HG02870 (cell line): ENCODE measurements around the gene TIPARP.
"Not testable (repeated sequence)": the region's sequence is repeated elsewhere in the genome, so short reads cannot be mapped to it uniquely, and the experiment has no call there.

Source experiments
- ATAC-seq: cut with Tn5 transposase; IDR thresholded peaks from one replicate; pipeline ENCODE4 v1.9.1; 2021; ENCODE audit warnings: mild to moderate bottlenecking, moderate library complexity; ENCODE audit not compliant: unreplicated experiment

The TIPARP gene

GRCh38 chr3:156737049-156737448, 62.7 kb downstream of the TIPARP start:
- ATAC-seq, result not testable (repeated sequence)

- no peak for ATAC-seq
Observed at GRCh38 chr3:156738251-156738650, 63.9 kb downstream of the TIPARP start.

GRCh38 chr3:156739976-156740375, 65.6 kb downstream of the TIPARP start:
- no peak for ATAC-seq

- ATAC-seq, result not testable (repeated sequence)
Observed at GRCh38 chr3:156740581-156740980, 66.2 kb downstream of the TIPARP start.

DNA sequence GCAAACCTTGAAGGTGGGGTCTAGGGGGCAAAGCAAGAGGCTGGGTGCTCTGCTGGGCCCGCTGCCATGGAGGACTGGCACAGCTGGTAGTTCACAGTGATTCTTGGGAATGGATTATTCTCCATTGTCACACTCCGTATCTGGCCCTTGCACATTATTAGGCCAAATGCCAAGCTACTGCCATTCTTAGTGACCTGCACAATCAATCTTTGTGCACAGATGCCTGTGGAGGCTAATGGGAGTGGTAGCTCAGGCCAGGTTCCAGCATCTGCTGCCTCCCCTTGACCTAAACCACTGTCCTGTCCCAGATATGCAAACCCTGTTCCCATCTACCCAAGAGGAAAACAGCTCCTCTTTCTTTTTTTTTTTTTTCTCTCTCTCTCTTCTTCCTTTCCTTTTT, 67.5 kb downstream of the TIPARP start:
- no peak for ATAC-seq

DNA sequence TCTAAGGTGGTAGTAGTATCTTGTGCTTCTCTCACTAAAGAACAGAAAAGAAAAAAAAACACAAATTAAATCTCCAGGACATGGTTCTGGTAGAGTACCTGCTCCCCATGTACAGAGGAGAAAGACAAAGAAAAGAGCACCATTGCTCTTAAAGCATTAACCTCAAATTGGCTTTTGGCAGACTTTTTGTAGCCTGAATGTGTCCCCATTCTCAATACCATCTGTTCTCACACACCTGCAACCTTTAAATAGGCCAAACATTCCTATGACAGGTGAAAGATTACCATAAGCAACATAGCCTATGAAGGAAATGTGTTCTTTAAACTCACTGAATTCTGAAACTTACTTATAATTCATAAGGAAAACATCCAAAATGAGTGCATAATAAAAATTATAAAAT, 68.0 kb downstream of the TIPARP start:
- no peak for ATAC-seq

DNA sequence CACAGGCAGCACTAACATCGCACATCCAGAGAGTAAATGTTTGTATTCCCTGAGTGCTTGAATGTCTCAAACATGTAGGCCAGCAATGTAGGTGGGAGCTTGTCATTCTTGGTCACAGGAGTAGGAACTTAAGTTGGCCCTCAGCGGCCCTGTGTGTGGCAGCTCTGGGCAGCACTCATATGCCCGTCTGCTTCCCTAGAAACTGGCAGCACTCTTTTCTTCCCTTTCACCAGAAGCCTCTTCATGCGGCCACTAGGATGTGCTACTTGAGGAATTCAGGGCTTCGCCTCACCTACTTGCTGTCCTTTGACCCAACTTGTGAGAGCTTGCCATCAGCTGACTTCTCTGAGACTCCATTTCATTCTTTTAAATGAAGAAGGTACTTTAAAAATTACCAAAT, 69.5 kb downstream of the TIPARP start:
- ATAC-seq, result no peak

DNA sequence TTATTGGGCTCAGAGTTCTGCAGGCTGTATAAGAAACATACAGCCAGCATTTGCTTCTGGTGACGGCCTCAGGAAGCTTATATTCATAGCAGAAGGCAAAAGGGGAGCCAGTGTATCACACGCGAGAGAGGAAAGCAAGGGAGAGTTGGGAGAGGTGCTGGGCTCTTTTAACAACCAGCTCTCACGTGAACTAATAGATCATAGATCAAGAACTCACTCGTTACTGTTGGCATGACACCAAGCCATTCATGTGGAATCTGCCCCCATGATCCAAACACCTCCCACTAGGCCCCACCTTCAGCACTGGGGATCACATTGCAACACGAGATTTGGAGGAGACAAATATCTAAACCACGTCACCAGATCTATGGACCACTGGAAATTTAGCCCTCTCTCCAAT, 70.2 kb downstream of the TIPARP start:
- no peak for ATAC-seq

GRCh38 chr3:156745766-156746165, 71.4 kb downstream of the TIPARP start:
- ATAC-seq, result no peak

- ATAC-seq, result no peak
Observed at GRCh38 chr3:156747046-156747445, 72.7 kb downstream of the TIPARP start.

GRCh38 chr3:156749244-156749643, 74.9 kb downstream of the TIPARP start:
- no peak for ATAC-seq

- ATAC-seq, result no peak
Observed at GRCh38 chr3:156750191-156750873, 75.9 kb downstream of the TIPARP start.

GRCh38 chr3:156750874-156751245, 76.5 kb downstream of the TIPARP start:
- no peak for ATAC-seq

GRCh38 chr3:156751461-156752025, 77.2 kb downstream of the TIPARP start:
- no peak for ATAC-seq
